Activated T-cell treated with anti-CD3 and anti-CD28 coated beads, Interleukin-2, amount 50 U/mL, for 72 hours (primary cell): ENCODE results near the gene LIPN. TPM values are rescaled to one million over a fixed set of nuclear protein-coding genes. Genes with fewer than 3 reads are reported as not detected.

Experiments
- ATAC-seq, 2 donors: fragments of 150-1000 bp; cut with Tn5 transposase; replicated peaks in 1 of 2; 2 replicates each; pipeline ENCODE4 v1.10.0; 2021; ENCODE audit warnings: moderate library complexity in 2 of 2, mild to moderate bottlenecking in 1 of 2
- DNase-seq, 2 donors: peaks; one replicate each; pipeline ENCODE4 v3.0.0; 2021 to 2022; ENCODE audit warnings: mixed read lengths in 1 of 2
- H3K27ac Mint-ChIP-seq: one replicate; pipeline ENCODE4 v1.8.0; 2022; ENCODE audit warnings: mild to moderate bottlenecking, moderate library complexity, mixed read lengths
- H3K27me3 Mint-ChIP-seq: one replicate; pipeline ENCODE4 v1.8.0; 2022; ENCODE audit warnings: low read depth, mixed read lengths
- H3K36me3 Mint-ChIP-seq, 2 donors: one replicate each; pipeline ENCODE4 v1.8.0; 2022; ENCODE audit warnings: mixed read lengths in 2 of 2, mild to moderate bottlenecking in 1 of 2; ENCODE audit not compliant: insufficient read depth in 2 of 2
- H3K4me1 Mint-ChIP-seq: one replicate; pipeline ENCODE4 v1.8.0; 2022; ENCODE audit warnings: low read depth, mixed read lengths
- H3K4me3 Mint-ChIP-seq, 2 donors: one replicate each; pipeline ENCODE4 v1.8.0; 2022; ENCODE audit warnings: mild to moderate bottlenecking in 2 of 2, mixed read lengths in 2 of 2, moderate library complexity in 2 of 2
- H3K9me3 Mint-ChIP-seq, 2 donors: one replicate each; pipeline ENCODE4 v1.8.0; 2022; ENCODE audit warnings: mixed read lengths in 2 of 2
- total RNA-seq, 2 donors: library from RNA; stranded (reverse); gene quantifications; one replicate each; pipeline ENCODE4 v1.2.3, GENCODE V29; 2022

Gene LIPN
- total RNA-seq, 2 donors from 2014 or later, result not detected

DNA sequence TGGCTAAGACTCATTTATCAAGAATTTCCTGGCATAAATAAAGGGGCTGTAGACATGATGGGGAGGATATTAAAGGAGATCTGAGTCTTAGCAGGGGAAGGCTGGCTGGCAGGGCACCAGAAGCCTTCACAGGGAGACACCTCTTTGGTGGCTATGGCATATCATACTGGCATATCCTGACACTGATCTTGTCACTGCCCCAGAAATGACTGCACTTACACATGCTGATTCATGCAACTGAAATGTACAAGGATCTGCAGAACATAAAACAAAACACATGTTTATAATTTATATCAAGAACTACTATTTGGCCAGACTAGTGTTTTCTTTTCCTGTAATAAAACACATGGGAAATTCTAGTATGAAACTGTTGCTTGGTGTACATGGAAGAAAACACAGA is 5.5 kb upstream of the LIPN start:
- no peak for ATAC-seq
- H3K4me3 Mint-ChIP-seq, result no peak overlapping the region
- H3K4me1 Mint-ChIP-seq, result peaks cover 7% of the 10 kb centered on the region
- no peak for DNase-seq
- H3K9me3 Mint-ChIP-seq, result no peaks in the 10 kb centered on the region
- H3K27ac Mint-ChIP-seq, result no peak overlapping the region
- no peaks in the 10 kb centered on the region for H3K36me3 Mint-ChIP-seq
- peaks cover 7% of the 10 kb centered on the region for H3K27me3 Mint-ChIP-seq

DNA sequence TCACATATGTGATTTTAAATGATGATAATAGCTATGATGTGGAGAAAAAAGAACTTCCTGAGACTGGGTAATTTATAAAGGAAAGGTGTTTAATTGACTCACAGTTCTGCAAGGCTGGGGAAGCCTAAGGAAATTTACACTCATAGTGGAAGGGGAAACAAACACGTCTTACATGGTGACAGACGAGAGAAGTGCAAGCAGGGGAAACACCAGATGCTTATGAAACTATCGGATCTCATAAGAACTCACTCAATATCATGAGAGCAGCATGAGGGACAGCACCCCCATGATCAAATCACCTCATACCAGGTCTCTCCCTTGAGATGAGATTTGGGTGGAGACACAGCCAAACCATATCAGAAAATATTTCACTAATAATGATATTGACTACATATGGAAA is 4.1 kb upstream of the LIPN start:
- peaks cover 14% of the 10 kb centered on the region for H3K4me1 Mint-ChIP-seq
- H3K9me3 Mint-ChIP-seq, result no peaks in the 10 kb centered on the region
- H3K36me3 Mint-ChIP-seq, result no peaks in the 10 kb centered on the region
- peaks cover 7% of the 10 kb centered on the region for H3K27me3 Mint-ChIP-seq
- H3K27ac Mint-ChIP-seq, result no peak overlapping the region
- no peak overlapping the region for H3K4me3 Mint-ChIP-seq
- peak; percentile 78 to 89 for ATAC-seq
- DNase-seq, result peak; percentile 13 to 22

DNA sequence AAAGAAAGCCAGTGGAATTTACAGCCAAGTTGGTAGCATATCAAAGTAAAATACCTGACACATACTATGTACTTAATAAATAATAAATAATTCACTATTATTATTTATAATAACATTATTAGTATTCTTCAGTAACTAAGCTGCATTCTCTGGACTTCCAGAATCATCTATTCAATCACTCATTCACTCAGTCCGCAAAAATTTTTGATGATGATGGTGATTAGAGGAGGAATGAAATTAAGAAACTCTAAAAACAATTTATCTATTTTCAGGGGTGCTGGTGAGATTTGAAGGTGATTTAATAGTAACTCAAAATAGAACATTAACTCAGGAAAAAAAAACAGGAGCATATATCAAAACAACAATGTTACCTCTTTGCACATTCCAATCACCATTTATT is 3.2 kb upstream of the LIPN start:
- Mint-ChIP-seq H3K4me1 (peaks cover 14% of the 10 kb centered on the region), H3K4me3 (no peak overlapping the region), H3K9me3 (no peaks in the 10 kb centered on the region), H3K36me3 (no peaks in the 10 kb centered on the region), H3K27ac (no peak overlapping the region), H3K27me3 (peaks cover 7% of the 10 kb centered on the region)
- no peak for DNase-seq
- no peak for ATAC-seq

GRCh38 chr10:88762906-88763305 is 3.1 kb downstream of the LIPN start:
- H3K4me3 Mint-ChIP-seq, result no peak overlapping the region
- no peaks in the 10 kb centered on the region for H3K36me3 Mint-ChIP-seq
- ATAC-seq, result no peak
- no peak overlapping the region for H3K27ac Mint-ChIP-seq
- DNase-seq, result no peak
- H3K4me1 Mint-ChIP-seq, result peaks cover 15% of the 10 kb centered on the region
- peaks cover 29% of the 10 kb centered on the region for H3K27me3 Mint-ChIP-seq
- no peaks in the 10 kb centered on the region for H3K9me3 Mint-ChIP-seq

DNA sequence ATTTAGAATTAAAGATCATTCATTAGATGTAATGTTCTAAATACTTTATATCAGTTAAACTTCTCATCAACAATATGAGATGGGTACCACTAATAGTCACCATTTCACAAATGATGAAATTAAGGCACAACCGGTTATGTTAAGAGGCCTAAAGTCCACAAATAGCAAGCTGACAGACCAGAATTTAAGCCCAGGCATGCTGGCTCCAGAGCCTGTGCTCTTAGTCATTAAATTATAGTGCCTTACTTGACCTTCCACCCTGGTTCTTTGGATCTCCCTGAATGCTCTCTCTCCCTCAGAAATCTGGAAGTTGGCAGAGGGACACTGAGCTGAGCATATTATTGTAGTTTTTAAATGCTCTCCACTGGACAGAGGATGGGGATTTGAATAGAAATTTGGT is 3.6 kb downstream of the LIPN start:
- no peaks in the 10 kb centered on the region for H3K36me3 Mint-ChIP-seq
- H3K27me3 Mint-ChIP-seq, result peaks cover 29% of the 10 kb centered on the region
- H3K9me3 Mint-ChIP-seq, result no peaks in the 10 kb centered on the region

GRCh38 chr10:88764110-88764509 is 4.3 kb downstream of the LIPN start:
- DNase-seq, result no peak
- no peaks in the 10 kb centered on the region for H3K36me3 Mint-ChIP-seq
- H3K9me3 Mint-ChIP-seq, result no peaks in the 10 kb centered on the region
- no peak overlapping the region for H3K27ac Mint-ChIP-seq
- no peak for ATAC-seq
- no peak overlapping the region for H3K4me3 Mint-ChIP-seq
- H3K27me3 Mint-ChIP-seq, result peaks cover 29% of the 10 kb centered on the region
- peaks cover 15% of the 10 kb centered on the region for H3K4me1 Mint-ChIP-seq

More for the DNA sequence above, 3.6 kb downstream of the LIPN start:
- DNase-seq (no peak), ATAC-seq (no peak)
- Mint-ChIP-seq H3K4me1 (peaks cover 15% of the 10 kb centered on the region), H3K4me3 (no peak overlapping the region), H3K27ac (no peak overlapping the region)

DNA sequence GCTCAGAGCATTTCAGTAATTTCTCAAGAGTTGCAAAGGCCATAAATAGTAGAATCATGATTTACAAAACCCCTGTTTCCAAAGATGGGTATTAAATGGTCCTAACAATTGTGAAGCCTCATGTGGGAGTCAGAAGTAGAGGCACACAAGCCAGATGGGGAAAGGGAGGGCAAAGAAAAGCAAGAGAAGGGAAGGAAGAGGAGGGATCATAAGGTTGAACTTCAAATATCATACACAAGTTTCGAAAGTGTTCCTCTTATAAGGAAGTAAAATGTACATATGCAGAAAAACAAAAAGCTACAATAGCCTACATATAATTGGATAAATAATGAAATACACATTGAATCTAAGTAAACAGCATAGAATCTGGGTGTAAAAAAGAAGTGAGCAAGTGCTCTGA is 6.0 kb downstream of the LIPN start:
- Mint-ChIP-seq H3K27ac (no peak overlapping the region), H3K27me3 (peaks cover 29% of the 10 kb centered on the region), H3K9me3 (no peaks in the 10 kb centered on the region), H3K36me3 (no peaks in the 10 kb centered on the region), H3K4me3 (no peak overlapping the region), H3K4me1 (peaks cover 9% of the 10 kb centered on the region)
- DNase-seq (no peak), ATAC-seq (no peak)

DNA sequence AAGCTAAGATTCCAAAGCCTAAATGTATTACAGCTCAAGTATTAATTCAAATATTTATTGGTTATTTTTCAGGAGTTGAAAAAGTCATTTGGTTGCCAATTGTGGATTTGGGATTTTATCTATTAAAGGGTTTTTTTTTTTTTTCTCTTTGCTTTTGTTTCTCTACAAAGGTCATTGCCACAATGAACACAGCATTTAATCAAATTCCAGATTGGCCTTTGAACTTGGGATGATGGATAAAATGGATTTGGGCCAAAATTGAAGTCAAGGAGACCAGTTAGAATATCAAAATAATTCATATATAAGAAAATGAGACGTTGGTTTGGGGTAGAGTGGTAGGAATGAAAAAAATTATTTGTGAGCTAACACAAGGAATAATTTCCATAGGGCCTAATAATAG is 9.6 kb downstream of the LIPN start:
- no peak overlapping the region for H3K4me3 Mint-ChIP-seq
- H3K36me3 Mint-ChIP-seq, result peaks cover 0 to 1% of the 10 kb centered on the region in 2 donors
- DNase-seq, result no peak
- no peak for ATAC-seq
- H3K27me3 Mint-ChIP-seq, result peaks cover 35% of the 10 kb centered on the region
- H3K9me3 Mint-ChIP-seq, result peaks cover 2% of the 10 kb centered on the region in 2 donors
- H3K27ac Mint-ChIP-seq, result no peak overlapping the region
- H3K4me1 Mint-ChIP-seq, result no peaks in the 10 kb centered on the region

- no peaks in the 10 kb centered on the region for H3K36me3 Mint-ChIP-seq
- no peaks in the 10 kb centered on the region for H3K4me1 Mint-ChIP-seq
- no peak for DNase-seq
- no peaks in the 10 kb centered on the region for H3K9me3 Mint-ChIP-seq
- no peak overlapping the region for H3K27ac Mint-ChIP-seq
- H3K27me3 Mint-ChIP-seq, result peaks cover 28% of the 10 kb centered on the region
- H3K4me3 Mint-ChIP-seq, result no peak overlapping the region
- ATAC-seq, result no peak
These were observed 21.4 kb downstream of the LIPN start for GRCh38 chr10:88781206-88781605.

- Mint-ChIP-seq H3K27ac (no peak overlapping the region), H3K4me3 (no peak overlapping the region), H3K9me3 (no peaks in the 10 kb centered on the region), H3K36me3 (no peaks in the 10 kb centered on the region), H3K4me1 (no peaks in the 10 kb centered on the region), H3K27me3 (peaks cover 25% of the 10 kb centered on the region)
- ATAC-seq (no peak), DNase-seq (no peak)
These were observed 22.4 kb downstream of the LIPN start for GRCh38 chr10:88782222-88782621.

DNA sequence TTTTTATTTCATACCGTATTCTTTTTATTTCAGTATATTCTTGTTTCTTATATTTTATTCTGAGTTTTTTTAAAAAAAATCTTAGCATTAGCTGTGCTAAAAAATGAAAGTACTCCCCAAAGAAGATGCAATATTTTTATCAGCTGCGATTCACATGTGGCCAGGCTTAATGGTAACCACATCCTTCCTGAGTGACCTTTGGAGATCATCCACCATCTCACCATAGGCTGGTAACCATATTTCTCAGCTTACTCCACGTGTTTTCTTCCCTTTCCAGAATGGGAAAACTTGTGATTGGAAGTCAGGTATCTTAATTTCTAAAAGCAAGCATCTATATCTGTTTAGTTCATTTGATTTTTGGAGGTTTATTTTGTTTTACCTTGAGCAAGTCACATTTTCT is 23.9 kb downstream of the LIPN start:
- H3K27me3 Mint-ChIP-seq, result peaks cover 24% of the 10 kb centered on the region
- H3K4me1 Mint-ChIP-seq, result no peaks in the 10 kb centered on the region
- H3K9me3 Mint-ChIP-seq, result no peaks in the 10 kb centered on the region
- ATAC-seq, result no peak
- H3K27ac Mint-ChIP-seq, result no peak overlapping the region
- H3K36me3 Mint-ChIP-seq, result no peaks in the 10 kb centered on the region
- no peak for DNase-seq
- no peak overlapping the region for H3K4me3 Mint-ChIP-seq

DNA sequence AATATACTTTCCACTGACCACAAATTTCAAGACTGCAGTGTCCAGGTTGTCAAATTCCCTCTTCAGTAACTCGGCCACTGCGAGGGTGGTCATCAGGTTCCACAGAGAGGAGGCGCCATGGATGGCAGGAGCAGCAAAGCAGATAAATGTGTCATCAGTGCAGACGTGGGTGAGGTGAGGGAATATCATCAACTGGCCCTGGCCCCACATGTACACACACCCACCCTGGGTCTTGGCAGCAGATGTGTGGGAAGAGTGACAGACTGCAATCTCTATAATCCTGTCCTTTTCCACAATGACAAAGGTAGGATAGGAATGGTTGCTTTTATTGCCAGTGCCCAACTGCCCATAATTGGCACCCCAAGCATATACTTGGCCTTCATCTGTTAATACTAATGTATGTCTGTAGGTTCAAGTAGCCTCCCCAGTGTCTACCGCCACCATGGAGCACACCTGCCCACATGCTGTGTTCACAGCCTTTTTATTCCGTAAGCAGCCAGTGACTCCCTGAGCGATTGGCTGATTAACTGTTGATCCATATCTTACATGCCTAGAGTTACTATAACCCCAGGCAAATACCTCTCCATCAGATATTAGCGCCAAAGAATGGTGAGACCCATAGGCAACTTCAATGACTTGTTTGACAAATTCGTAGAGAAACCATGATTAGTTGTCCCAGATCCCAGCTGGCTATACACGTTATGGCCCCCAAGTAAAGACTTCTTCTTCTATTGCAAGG is 26.4 kb downstream of the LIPN start:
- H3K4me1 Mint-ChIP-seq, result no peaks in the 10 kb centered on the region
- no peak for ATAC-seq
- no peak overlapping the region for H3K27ac Mint-ChIP-seq
- no peaks in the 10 kb centered on the region for H3K9me3 Mint-ChIP-seq
- H3K27me3 Mint-ChIP-seq, result peaks cover 20% of the 10 kb centered on the region
- no peak for DNase-seq
- H3K4me3 Mint-ChIP-seq, result no peak overlapping the region
- no peaks in the 10 kb centered on the region for H3K36me3 Mint-ChIP-seq

DNA sequence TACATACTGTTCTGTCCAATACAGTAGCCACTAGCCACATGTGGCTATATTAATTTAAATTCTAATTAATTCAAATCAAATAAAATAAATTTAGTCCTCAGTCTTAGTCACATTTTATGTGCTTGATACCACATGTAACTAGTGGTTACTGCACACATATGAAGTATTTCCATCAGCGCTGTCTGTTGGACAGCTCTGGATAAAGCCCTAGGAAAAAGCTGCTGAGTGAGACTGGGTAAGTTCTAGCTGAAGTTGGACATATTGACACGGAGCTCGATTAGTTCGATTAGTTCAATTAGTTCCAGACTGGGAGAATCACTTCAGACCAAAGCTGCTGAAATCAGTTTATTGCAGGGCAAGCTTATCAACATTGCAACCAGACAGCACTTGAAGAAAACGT is 27.6 kb downstream of the LIPN start:
- Mint-ChIP-seq H3K27me3 (peaks cover 18% of the 10 kb centered on the region), H3K9me3 (no peaks in the 10 kb centered on the region), H3K27ac (no peak overlapping the region), H3K4me3 (no peak overlapping the region), H3K4me1 (peaks cover 10% of the 10 kb centered on the region), H3K36me3 (no peaks in the 10 kb centered on the region)
- no peak for ATAC-seq
- DNase-seq, result no peak

DNA sequence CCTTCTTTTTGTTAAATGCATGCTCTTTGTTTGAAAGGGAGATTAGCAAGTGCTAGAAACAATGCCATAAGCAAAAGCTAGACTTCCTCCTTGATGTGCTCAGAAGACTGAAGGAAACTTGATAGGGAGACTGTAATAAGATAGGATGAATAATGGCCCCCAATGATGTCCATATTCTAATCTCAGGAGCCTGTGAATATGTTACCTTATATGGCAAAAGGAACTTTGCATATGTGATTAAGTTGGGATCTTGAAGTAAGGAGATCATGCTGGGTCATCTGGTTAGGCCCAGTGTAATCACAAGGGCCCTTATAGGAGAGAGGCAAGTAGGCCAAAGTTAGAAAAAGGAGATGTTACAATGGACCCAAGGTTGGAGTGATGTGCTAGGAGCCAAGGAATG is 29.1 kb downstream of the LIPN start:
- Mint-ChIP-seq H3K9me3 (no peaks in the 10 kb centered on the region), H3K4me3 (no peak overlapping the region), H3K27me3 (peaks cover 18% of the 10 kb centered on the region), H3K36me3 (no peaks in the 10 kb centered on the region), H3K4me1 (peaks cover 24% of the 10 kb centered on the region), H3K27ac (no peak overlapping the region)
- ATAC-seq (no peak), DNase-seq (no peak)
